GM21526 (cell line): ENCODE measurements around the gene CARD10.

ENCODE experiments used
- ATAC-seq: cut with Tn5 transposase; IDR thresholded peaks from one replicate; pipeline ENCODE4 v1.9.1; 2021; ENCODE audit warnings: moderate library complexity; ENCODE audit not compliant: unreplicated experiment, low FRiP score

Gene CARD10

DNA sequence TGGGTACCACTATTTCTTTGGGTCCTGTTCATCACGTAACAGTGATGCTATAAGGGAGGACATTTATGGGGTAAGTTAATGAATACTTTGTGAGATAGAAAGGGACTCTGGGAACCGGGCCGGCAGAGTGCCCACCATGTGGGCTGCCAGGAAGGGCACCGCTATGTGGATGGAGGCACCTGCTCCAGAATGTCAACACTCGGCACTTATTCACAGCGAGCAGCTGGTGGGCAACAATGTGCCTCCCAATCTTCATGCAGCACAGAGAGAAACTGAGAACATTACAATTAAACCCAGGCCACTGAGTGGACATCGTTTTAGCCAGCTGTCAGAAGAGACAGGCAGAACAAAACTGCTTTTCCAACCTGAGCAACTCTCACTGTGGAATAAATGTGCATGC lies 76.1 kb downstream of the CARD10 start:
- no peak for ATAC-seq

DNA sequence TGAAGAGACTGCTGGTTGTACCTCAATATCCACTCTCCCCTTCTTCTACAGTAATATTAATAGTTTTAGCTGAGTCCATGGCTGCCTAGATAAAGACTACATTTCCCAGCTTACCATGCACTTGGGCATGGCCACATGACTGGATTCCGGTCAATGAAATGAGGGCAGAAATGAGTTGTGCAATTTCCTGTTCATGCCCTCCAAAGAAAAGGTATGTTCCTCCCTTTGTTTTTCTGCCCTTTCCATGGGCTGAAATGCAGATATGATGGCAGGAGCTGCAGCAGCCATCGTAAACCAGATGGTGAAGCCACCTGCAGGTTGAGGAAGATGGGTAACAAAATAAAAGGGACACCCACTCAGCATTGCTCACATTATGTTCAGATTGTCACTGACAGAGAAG lies 76.7 kb downstream of the CARD10 start:
- ATAC-seq = no peak

DNA sequence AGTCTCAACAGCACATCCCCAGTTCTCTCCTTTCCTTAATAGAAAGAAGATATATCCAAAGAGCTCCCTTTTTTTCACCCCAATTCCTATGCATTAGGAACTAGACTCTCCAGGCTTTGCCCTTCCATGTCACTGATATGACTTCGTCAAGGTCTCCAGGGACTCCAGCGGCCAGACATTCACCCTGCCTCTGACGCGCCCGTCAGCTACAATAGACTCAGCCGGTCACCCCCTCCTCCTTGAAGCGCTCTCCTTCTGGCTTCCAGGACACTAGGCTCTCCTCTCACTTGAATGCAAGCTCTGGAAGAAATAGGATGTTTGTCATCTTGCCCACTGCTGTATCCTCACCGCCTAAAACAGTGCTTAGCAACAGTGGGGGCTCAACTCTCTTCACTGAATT lies 77.1 kb downstream of the CARD10 start:
- ATAC-seq = no peak

DNA sequence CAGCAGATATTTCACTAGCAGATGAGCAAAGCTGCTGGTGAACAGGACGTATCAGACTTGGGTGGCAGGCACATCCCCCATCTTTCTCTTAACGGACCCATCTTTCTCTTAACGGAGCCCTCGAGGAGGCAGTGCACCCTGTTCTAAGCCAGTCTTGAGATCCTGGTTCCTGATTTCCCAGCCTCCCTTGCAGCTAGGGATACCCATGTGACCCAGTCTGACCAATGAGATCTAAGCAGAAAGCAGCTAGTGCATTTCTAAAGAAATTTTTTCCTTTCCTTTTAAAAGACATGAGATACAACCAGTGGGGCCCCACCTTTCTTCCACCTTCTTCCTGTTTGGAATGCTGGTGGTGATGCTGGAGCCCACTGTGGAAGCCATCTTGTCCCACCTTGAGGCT lies 78.3 kb downstream of the CARD10 start:
- ATAC-seq = no peak
